Small intestine (tissue), 7 donors: Measurements from ENCODE around the gene LHFPL2. TPM values are rescaled to one million over a fixed set of nuclear protein-coding genes. Genes with fewer than 3 reads are reported as not detected.

Source experiments
- DNase-seq, 2 donors: peaks; one replicate each; pipeline versions ENCODE4 v3.0.0 to v3.0.0-alpha.2; 2013
- FAIRE-seq: peaks from 2 replicates; lab custom pipeline; 2012; peaks lifted over from hg19 to GRCh38; lab: Jason Lieb, UNC
- H3K27ac ChIP-seq, 3 donors: one replicate each; pipeline ENCODE4 v1.5.1; 2013; ENCODE audit warnings: low read length in 2 of 3, mild to moderate bottlenecking in 2 of 3, control low read depth in 1 of 3, inconsistent platforms in 1 of 3, low read depth in 1 of 3, moderate library complexity in 1 of 3
- H3K27me3 ChIP-seq, 3 donors: one replicate each; pipeline ENCODE4 v1.6.1; 2013; ENCODE audit warnings: low read length in 3 of 3, inconsistent platforms in 1 of 3; ENCODE audit not compliant: control insufficient read depth in 3 of 3, insufficient read depth in 3 of 3
- H3K36me3 ChIP-seq, 3 donors: one replicate each; pipeline ENCODE4 v1.6.1; 2013; ENCODE audit warnings: low read length in 3 of 3, inconsistent platforms in 1 of 3, low read depth in 1 of 3, mild to moderate bottlenecking in 1 of 3, moderate library complexity in 1 of 3; ENCODE audit not compliant: control insufficient read depth in 3 of 3, insufficient read depth in 2 of 3
- H3K4me1 ChIP-seq, 3 donors: one replicate each; pipeline ENCODE4 v1.6.1; 2013; ENCODE audit warnings: low read length in 2 of 3, inconsistent platforms in 1 of 3, low read depth in 1 of 3, mild to moderate bottlenecking in 1 of 3, moderate library complexity in 1 of 3; ENCODE audit not compliant: control insufficient read depth in 3 of 3, insufficient read depth in 2 of 3
- H3K4me3 ChIP-seq, 3 donors: one replicate each; pipeline ENCODE4 v1.5.1; 2013; ENCODE audit warnings: low read length in 3 of 3, control low read depth in 1 of 3, inconsistent platforms in 1 of 3, low read depth in 1 of 3, mild to moderate bottlenecking in 1 of 3, moderate library complexity in 1 of 3
- H3K9me3 ChIP-seq, 2 donors: one replicate each; pipeline ENCODE4 v1.6.1; 2013; ENCODE audit warnings: low read depth in 1 of 2, low read length in 1 of 2; ENCODE audit not compliant: control insufficient read depth in 2 of 2, insufficient read depth in 1 of 2
- WGBS, 3 donors: extraction: QIAGEN DNeasy Blood & Tissue Kit; methylation state at CpG; one replicate each; pipeline ENCODE4 v1.1.7; 2013; 5-methylcytosine and 5-hydroxymethylcytosine counted together
- polyA plus RNA-seq, 4 donors: library from polyadenylated mRNA; stranded (reverse) in 3 of 4; unstranded in 1 of 4; fragments of 200-250 nt in 3 of 4; fragments of 120-200 nt in 1 of 4; gene quantifications; one replicate each; pipeline versions ENCODE4 v1.2.1 to v1.2.3, GENCODE V29; 2013
- donor health status: healthy with polysubstance abuse.
- donor health status: control.
- donor health status: control.
- donor health status: Bipolar disorder and iron deficiency.
- donor health status: healthy.

LHFPL2 gene
- polyA plus RNA-seq, 4 donors = 8.9 to 38.3 (median 13.0) TPM

DNA sequence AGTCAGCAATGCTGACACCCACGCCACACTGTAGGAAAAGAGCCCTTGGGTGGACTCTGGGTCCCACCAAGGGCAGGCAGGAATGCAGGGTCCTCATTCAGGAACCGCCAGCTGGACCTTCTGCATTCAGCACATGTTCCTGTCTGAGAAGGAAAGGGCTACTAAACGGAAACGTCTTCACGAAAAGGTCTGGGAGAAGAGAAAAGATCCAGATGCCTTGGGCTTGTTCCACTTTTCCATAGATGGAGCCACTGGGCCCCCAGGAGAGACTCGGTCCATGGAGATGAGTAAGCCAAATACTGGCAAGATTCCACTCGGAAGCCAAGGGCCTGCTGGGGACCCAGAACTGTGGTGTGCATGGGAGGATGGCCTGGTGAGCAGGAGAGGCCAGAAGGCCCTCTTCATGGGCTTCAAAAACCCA is 38.4 kb downstream of the LHFPL2 start:
- FAIRE-seq (no peak), DNase-seq (no peak)
- Histone ChIP-seq H3K9me3 (no peaks in the 10 kb centered on the region), H3K27ac (peak overlapping the region in 1 of 3 donors; percentile 56), H3K4me1 (peaks cover 2 to 19% (median 5%) of the 10 kb centered on the region in 3 donors), H3K4me3 (no peak overlapping the region), H3K27me3 (no peaks in the 10 kb centered on the region), H3K36me3 (peaks cover 0 to 28% (median 2%) of the 10 kb centered on the region in 3 donors)
- 81 to 93% (median 84%) methylated on average over 7 of the region's 7 CpGs for WGBS, 3 donors

DNA sequence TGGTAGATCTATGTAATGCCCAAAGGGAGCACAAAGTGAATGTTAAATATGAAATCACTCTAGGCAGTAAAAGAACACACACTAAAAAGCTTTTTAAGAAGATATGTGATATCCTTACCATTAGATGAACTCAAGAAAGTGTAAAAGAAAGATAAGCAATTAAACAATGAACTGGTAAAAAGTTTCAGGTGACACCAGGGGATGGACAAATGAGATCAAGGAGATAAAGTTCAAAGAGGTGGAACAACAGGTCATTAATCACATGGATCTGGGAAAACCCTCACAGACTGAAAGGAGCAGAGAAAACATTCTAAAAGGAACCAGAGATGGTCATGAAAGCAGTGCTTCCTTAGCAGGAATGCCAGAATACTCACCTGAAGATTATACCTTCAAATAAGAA is 40.7 kb downstream of the LHFPL2 start:
- H3K27ac ChIP-seq = no peak overlapping the region
- H3K27me3 ChIP-seq = no peaks in the 10 kb centered on the region
- no peaks in the 10 kb centered on the region for H3K9me3 ChIP-seq
- no peak for DNase-seq
- no peak for FAIRE-seq
- H3K4me3 ChIP-seq = no peak overlapping the region
- H3K4me1 ChIP-seq = peaks cover 0 to 20% (median 3%) of the 10 kb centered on the region in 3 donors
- H3K36me3 ChIP-seq = peaks cover 0 to 23% (median 2%) of the 10 kb centered on the region in 3 donors

DNA sequence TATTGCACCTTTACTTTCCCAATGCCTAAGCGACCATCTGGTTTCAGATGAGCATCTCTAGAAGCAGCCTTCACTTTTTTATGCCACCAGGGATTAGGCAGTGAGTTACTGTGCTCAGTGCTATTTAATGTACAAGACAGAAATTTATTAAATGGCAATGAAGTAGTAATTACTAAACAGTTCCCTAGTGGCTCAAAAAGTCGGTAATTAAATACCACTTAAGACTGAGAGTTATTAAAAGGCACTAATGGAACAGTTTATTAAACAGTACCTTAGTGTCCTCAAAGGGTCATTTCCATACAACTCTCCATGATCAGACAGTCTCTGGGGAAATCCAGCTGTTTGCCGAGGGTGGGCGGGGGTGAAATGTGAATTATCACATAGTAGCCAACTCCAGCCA is 42.3 kb downstream of the LHFPL2 start:
- peaks cover 0 to 17% (median 0%) of the 10 kb centered on the region in 3 donors for H3K36me3 ChIP-seq
- H3K4me3 ChIP-seq = no peak overlapping the region
- DNase-seq (no peak), FAIRE-seq (no peak)
- WGBS, 3 donors = 81 to 89% (median 87%) methylated on average over 4 of the region's 4 CpGs
- H3K27me3 ChIP-seq = no peaks in the 10 kb centered on the region
- no peaks in the 10 kb centered on the region for H3K9me3 ChIP-seq
- H3K27ac ChIP-seq = no peak overlapping the region
- peaks cover 0 to 29% (median 6%) of the 10 kb centered on the region in 3 donors for H3K4me1 ChIP-seq

DNA sequence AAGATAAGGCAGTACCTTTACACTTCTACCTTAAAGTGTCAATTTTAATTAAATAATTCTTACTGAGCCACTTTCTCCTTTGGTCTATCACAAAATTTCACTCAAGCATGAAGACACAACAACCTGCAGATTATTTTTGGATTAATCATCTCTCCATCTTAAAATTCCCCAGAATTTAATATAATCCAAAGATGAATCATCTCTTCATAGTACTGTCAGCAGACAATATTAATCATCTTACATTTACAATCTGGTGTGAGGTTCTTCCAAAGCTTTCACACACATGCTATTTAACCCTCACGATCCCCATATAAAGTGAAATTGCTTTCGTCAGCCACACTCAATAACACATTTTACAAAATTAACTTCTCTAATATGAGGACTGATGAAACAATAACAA is 43.0 kb downstream of the LHFPL2 start:
- no peak for DNase-seq
- Histone ChIP-seq H3K9me3 (no peaks in the 10 kb centered on the region), H3K27ac (no peak overlapping the region), H3K4me3 (no peak overlapping the region), H3K4me1 (peaks cover 0 to 33% (median 6%) of the 10 kb centered on the region in 3 donors), H3K27me3 (no peaks in the 10 kb centered on the region), H3K36me3 (peaks cover 0 to 14% (median 0%) of the 10 kb centered on the region in 3 donors)
- FAIRE-seq = no peak
- WGBS, 3 donors = 88 to 93% (median 90%) methylated on average over 2 of the region's 2 CpGs

DNA sequence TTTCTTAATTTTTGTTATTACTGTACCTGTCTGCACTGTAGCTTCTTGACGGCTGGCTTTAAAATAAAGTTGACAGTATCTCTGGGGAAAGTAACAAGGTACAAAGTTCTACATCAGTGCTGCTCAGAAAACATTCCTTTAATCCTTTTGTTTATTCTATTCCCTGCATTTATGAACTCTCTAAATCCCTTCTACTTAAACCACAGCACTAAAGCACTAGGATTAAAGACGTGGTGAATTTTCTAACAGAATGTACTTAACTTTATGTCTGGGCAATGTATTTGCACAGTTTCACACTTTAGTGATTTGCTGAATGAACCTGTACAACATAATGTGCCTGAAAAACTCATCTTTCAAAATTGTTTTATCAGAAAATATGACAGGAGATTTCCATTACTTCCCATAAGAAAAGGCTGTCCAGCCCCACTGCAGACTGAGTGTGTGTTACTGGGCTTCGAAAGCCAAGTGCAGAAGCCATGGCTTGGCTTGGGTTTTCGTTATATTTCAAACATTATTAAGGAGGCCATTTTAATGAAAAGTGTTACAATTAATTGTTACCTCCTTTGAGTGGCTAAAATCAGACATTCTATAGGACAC is 43.8 kb downstream of the LHFPL2 start:
- 36 to 53% (median 38%) methylated on average over 4 of the region's 4 CpGs for WGBS, 3 donors
- H3K27ac ChIP-seq = peak overlapping the region in 1 of 3 donors; percentile 15

DNA sequence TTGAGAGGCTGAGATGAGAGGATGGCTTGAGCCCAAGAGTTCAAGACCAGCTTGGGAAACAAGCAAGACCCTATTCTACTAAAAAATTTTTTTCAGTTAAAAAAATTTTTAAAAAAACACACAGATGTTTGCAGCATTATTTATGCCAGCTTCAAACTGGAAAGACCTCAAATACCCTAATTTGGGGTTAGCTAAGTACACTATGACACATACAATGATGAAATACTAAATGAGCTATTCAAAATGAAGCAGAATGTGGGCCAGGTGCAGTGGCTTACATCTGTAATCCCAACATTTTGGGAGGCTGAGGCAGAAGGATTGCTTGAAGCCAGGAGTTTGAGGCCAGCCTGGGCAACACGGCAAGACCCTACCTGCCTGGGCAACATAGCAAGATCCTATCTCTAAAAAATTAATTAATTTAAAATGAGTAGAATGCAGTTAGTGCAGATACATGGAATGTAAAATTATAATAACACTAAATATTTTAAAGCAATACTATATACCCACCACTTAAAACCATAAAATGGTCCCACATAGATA is 44.9 kb downstream of the LHFPL2 start:
- no peak for FAIRE-seq
- H3K27me3 ChIP-seq = no peaks in the 10 kb centered on the region
- H3K9me3 ChIP-seq = no peaks in the 10 kb centered on the region
- no peak overlapping the region for H3K27ac ChIP-seq
- no peak for DNase-seq
- H3K36me3 ChIP-seq = peaks cover 0 to 2% (median 0%) of the 10 kb centered on the region in 3 donors
- 96 to 100% (median 100%) methylated on average over 1 of the region's 1 CpG for WGBS, 3 donors
- H3K4me3 ChIP-seq = no peak overlapping the region
- H3K4me1 ChIP-seq = peaks cover 0 to 34% (median 6%) of the 10 kb centered on the region in 3 donors

More for the DNA sequence above, 43.8 kb downstream of the LHFPL2 start:
- Histone ChIP-seq H3K4me3 (no peak overlapping the region), H3K27me3 (no peaks in the 10 kb centered on the region), H3K9me3 (no peaks in the 10 kb centered on the region), H3K4me1 (peaks cover 0 to 34% (median 6%) of the 10 kb centered on the region in 3 donors), H3K36me3 (peaks cover 0 to 6% (median 0%) of the 10 kb centered on the region in 3 donors)
- DNase-seq (peak; percentile 38 to 56), FAIRE-seq (peak; percentile 15)

DNA sequence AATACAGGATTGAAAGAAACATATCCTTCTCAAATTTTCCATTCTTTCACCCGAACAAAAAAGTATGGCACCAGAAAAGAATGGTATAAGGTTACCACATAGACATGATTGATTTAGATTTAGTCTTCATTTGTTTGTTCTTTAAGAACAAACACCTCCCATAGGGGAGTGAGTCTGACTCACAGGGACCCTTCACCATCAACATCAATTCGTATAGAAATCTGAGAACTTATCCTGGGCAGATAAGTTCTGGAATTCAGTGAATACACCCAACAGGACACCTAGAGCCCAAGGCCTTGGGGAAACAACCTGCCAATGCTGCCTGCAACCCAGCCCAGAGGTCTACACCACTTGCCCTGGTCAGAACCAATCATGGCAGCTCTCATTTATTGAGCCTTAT is 46.2 kb downstream of the LHFPL2 start:
- peaks cover 0 to 2% (median 0%) of the 10 kb centered on the region in 3 donors for H3K36me3 ChIP-seq
- DNase-seq = no peak
- H3K9me3 ChIP-seq = no peaks in the 10 kb centered on the region
- FAIRE-seq = no peak
- no peaks in the 10 kb centered on the region for H3K27me3 ChIP-seq
- no peak overlapping the region for H3K4me3 ChIP-seq
- peak overlapping the region in 1 of 3 donors; percentile 65 for H3K27ac ChIP-seq
- peaks cover 0 to 34% (median 6%) of the 10 kb centered on the region in 3 donors for H3K4me1 ChIP-seq
- 75 to 86% (median 77%) methylated on average over 2 of the region's 2 CpGs for WGBS, 3 donors

DNA sequence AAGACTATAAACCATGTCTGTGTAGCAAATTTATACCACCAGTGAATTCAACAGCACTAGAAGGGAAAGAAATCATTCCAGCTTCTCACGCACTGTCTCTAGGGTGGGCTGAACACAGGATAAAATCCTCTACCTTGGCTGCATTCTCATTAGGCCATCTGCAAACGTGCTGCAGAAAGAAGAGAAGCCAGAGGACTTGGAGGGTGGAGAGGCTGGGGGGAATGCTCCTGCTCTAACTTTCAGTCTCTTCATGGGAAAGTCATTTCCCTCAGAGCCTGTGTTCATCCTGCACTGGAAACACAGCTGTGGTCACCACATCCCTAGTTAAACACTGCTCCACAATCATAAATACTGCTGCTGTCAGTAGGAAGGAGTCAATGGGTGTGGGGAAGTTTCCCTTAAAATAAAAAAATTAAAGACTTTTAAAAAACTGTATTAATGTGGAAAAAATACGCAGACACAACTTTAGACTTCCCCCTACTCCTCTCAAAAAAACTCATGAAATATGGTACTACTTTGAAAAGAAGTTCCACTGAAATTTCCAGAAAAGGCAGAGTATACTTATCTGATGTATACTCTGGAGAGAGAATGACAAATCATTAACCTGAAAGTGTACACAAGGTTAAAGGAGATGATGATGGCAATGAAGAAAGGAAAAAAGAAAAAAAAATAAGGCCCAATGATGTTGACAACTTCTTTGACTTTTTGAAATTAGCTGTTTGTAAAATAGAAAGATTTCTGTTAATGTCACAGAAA is 46.8 kb downstream of the LHFPL2 start:
- peak overlapping the region in 2 of 3 donors; percentile 64 to 65 for H3K27ac ChIP-seq
- 68 to 84% (median 78%) methylated on average over 3 of the region's 3 CpGs for WGBS, 3 donors
- peaks cover 3 to 39% (median 6%) of the 10 kb centered on the region in 3 donors for H3K4me1 ChIP-seq
- no peak overlapping the region for H3K4me3 ChIP-seq
- H3K9me3 ChIP-seq = no peaks in the 10 kb centered on the region
- DNase-seq = peak in 1 of 2 donors; percentile 48
- H3K36me3 ChIP-seq = peaks cover 0 to 2% (median 0%) of the 10 kb centered on the region in 3 donors
- no peak for FAIRE-seq
- no peaks in the 10 kb centered on the region for H3K27me3 ChIP-seq
